Measurements from ENCODE around the gene MYOC. TPM values are rescaled to one million over a fixed set of nuclear protein-coding genes. Genes with fewer than 3 reads are reported as not detected.

Gene MYOC
- total RNA-seq, 1 experiment from 2014 or later, result not detected

DNA sequence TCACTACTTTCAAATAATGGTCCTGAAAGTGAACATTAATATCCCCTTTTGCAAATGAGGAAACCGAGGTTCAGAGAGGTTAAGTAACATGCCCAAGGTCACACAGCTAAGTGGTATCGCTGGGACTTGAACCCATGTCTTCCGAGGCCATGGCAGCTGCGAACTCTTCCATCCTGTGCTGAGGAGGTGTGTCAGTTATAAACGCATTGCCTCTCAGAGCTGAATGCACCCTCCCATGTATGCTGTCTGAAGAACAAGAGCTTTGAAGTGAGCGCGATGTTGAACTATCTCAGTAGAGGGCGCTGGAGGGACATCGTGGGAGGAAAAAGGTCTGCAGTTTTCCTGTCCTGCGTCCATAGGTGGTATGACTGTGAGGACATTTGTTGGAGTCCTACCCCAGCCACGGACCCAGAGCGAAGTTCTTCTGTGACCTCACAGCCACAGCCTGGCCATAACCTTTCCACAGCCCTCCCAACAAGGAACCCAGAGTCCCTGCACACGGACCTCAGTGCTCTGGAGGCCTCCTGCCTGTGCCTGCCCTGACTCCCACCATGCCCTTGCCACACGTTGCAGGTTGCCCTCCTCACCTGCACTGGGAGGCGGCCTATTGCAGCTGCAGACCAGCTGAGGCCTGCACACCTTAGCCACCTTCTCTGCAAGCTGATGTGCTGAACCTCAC lies 7.5 kb downstream of the MYOC start:
- no peak overlapping the region for H4K8ac ChIP-seq (replicated peaks; ENCODE audit: insufficient read length, low read depth, low read length)
- H3K4me1 ChIP-seq (ENCODE audit: insufficient read depth, low read length), result peaks cover 2% of the 10 kb centered on the region; the same call in 1 of the 2 replicates
- no peaks in the 10 kb centered on the region; the same call in 1 of the 2 replicates for H3K27me3 Mint-ChIP-seq (ENCODE audit: low read depth)
- no CpG with 5 or more reads among the region's 15 CpGs for WGBS (ENCODE audit: extremely low coverage, insufficient read length, low lambda C conversion rate)
- no peaks in the 10 kb centered on the region for H3K23me2 ChIP-seq (ENCODE audit: insufficient read length, low read depth, low read length, poor library complexity, severe bottlenecking)
- H2BK15ac ChIP-seq (ENCODE audit: low read depth, low read length), result no peak overlapping the region
- no peak overlapping the region for H3K27ac ChIP-seq (ENCODE audit: insufficient read length, low read depth, low read length)
- H3K9ac ChIP-seq (ENCODE audit: extremely low read depth, insufficient read length, low read length), result no peak overlapping the region
- TF ChIP-seq, protein P1, sequence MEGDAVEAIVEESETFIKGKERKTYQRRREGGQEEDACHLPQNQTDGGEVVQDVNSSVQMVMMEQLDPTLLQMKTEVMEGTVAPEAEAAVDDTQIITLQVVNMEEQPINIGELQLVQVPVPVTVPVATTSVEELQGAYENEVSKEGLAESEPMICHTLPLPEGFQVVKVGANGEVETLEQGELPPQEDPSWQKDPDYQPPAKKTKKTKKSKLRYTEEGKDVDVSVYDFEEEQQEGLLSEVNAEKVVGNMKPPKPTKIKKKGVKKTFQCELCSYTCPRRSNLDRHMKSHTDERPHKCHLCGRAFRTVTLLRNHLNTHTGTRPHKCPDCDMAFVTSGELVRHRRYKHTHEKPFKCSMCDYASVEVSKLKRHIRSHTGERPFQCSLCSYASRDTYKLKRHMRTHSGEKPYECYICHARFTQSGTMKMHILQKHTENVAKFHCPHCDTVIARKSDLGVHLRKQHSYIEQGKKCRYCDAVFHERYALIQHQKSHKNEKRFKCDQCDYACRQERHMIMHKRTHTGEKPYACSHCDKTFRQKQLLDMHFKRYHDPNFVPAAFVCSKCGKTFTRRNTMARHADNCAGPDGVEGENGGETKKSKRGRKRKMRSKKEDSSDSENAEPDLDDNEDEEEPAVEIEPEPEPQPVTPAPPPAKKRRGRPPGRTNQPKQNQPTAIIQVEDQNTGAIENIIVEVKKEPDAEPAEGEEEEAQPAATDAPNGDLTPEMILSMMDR (conservative IDR thresholded peaks at IDR 0.05), result peak; percentile 84
- H3K4me1 Mint-ChIP-seq, result peaks cover 31 to 34% of the 10 kb centered on the region in 2 experiments
- no peaks in the 10 kb centered on the region for H4K20me1 ChIP-seq (ENCODE audit: control insufficient read depth, insufficient read depth, insufficient read length)
- H3K4me2 ChIP-seq (ENCODE audit: insufficient read depth, insufficient read length, low read length), result no peak overlapping the region
- no peak overlapping the region for H3T11ph ChIP-seq (ENCODE audit: low read length)
- no peak overlapping the region for H4K91ac ChIP-seq (ENCODE audit: insufficient read length, low read depth, low read length)
- H2BK120ac ChIP-seq (ENCODE audit: low read depth, low read length, poor library complexity, severe bottlenecking), result no peak overlapping the region
- H2BK5ac ChIP-seq (ENCODE audit: insufficient read length, low read length), result no peak overlapping the region
- no peaks in the 10 kb centered on the region for H3K79me2 ChIP-seq (ENCODE audit: insufficient read depth, low read length)
- no peak overlapping the region for H3K23ac ChIP-seq (ENCODE audit: insufficient read length, low read depth, low read length)
- no peak overlapping the region for H2AFZ ChIP-seq (ENCODE audit: low read length)
- H3K14ac ChIP-seq (ENCODE audit: insufficient read depth, low read length), result peak overlapping the region; percentile 77
- H3K79me1 ChIP-seq (ENCODE audit: insufficient read depth, low read depth, low read length, poor library complexity, severe bottlenecking), result no peaks in the 10 kb centered on the region
- no peaks in the 10 kb centered on the region for H3K36me3 Mint-ChIP-seq (ENCODE audit: insufficient read depth in 1 of 3, low read depth in 3 of 3)
- no peak overlapping the region for H3K56ac ChIP-seq (ENCODE audit: insufficient read length, low read depth, low read length)
- H4K5ac ChIP-seq (ENCODE audit: insufficient read length, low read depth, low read length), result peak overlapping the region; percentile 34
- H3K9me3 Mint-ChIP-seq, result no peaks in the 10 kb centered on the region
- H3K18ac ChIP-seq (ENCODE audit: insufficient read length, low read depth, low read length), result peak overlapping the region; percentile 72
- H3K4me3 Mint-ChIP-seq, result no peak overlapping the region
- H3K4ac ChIP-seq (ENCODE audit: low read depth, low read length), result no peak overlapping the region
- H3K9me3 ChIP-seq (ENCODE audit: control insufficient read depth, low read depth, low read length), result no peaks in the 10 kb centered on the region
- DNase-seq, result peak; percentile 92
- H2BK12ac ChIP-seq (ENCODE audit: insufficient read length, low read depth, low read length), result no peak overlapping the region
- H2BK20ac ChIP-seq (ENCODE audit: low read depth, low read length, poor library complexity, severe bottlenecking), result no peak overlapping the region
- no peak overlapping the region for H2AK5ac ChIP-seq (ENCODE audit: insufficient read length, low read length)
- H3K27me3 ChIP-seq (ENCODE audit: insufficient read depth, low read length), result no peaks in the 10 kb centered on the region
- no peak overlapping the region for H3K27ac Mint-ChIP-seq
